PC-9 (cell line): ENCODE measurements around the gene PELI3. TPM values are rescaled to one million over a fixed set of nuclear protein-coding genes. Genes with fewer than 3 reads are reported as not detected.

ENCODE experiments used
- BruUV-seq: library from RNA; stranded (reverse); fragments of 400-500 nt; replicated peaks from 2 replicates; lab custom pipeline; 2021; lab: Mats Ljungman, UMichigan
- CTCF ChIA-PET: fragments of 300-600 bp; sonication (Branson Sonifier 250); formaldehyde crosslinking; loops from one replicate; lab custom pipeline; 2022; ENCODE audit warnings: antibody characterized with exemption; lab: Charles Lee
- POLR2A ChIA-PET: fragments of 300-600 bp; sonication (Branson Sonifier 250); formaldehyde crosslinking; loops from one replicate; lab custom pipeline; 2022; ENCODE audit warnings: antibody characterized with exemption; ENCODE audit not compliant: unreplicated experiment; lab: Charles Lee
- DNase-seq, 2 experiments: peaks; one replicate each; pipeline versions ENCODE4 v3.0.0 to v3.0.0-alpha.2; 2015 to 2022; ENCODE audit warnings: mixed read lengths in 1 of 2
- H2AFZ ChIP-seq: fragments of 200-600 bp; sonication (generic); 2 replicates; pipeline ENCODE4 v1.8.1; 2017; ENCODE audit warnings: antibody characterized with exemption
- H3F3A ChIP-seq: fragments of 200-600 bp; sonication (generic); 2 replicates; pipeline ENCODE4 v1.8.1; 2017; ENCODE audit warnings: antibody characterized with exemption, mild to moderate bottlenecking, low read depth; ENCODE audit not compliant: insufficient read depth
- H3K27ac ChIP-seq: fragments of 200-600 bp; sonication (generic); 2 replicates; pipeline ENCODE4 v1.6.1; 2016; ENCODE audit warnings: mixed run types
- H3K27me3 ChIP-seq: fragments of 200-600 bp; sonication (generic); 2 replicates; pipeline ENCODE4 v1.6.1; 2016; ENCODE audit warnings: low read depth, mixed run types; ENCODE audit not compliant: insufficient read depth
- H3K36me3 ChIP-seq: fragments of 200-600 bp; sonication (generic); 2 replicates; pipeline ENCODE4 v1.6.1; 2016; ENCODE audit warnings: low read depth, mixed run types
- H3K4me1 ChIP-seq: fragments of 200-600 bp; sonication (generic); replicated peaks from 2 replicates; pipeline ENCODE4 v1.6.1; 2016; ENCODE audit warnings: mixed run types; ENCODE audit not compliant: insufficient read depth
- H3K4me2 ChIP-seq: fragments of 200-600 bp; sonication (generic); 2 replicates; pipeline ENCODE4 v1.6.1; 2017; ENCODE audit warnings: mixed run types
- H3K4me3 ChIP-seq: fragments of 200-600 bp; sonication (generic); 2 replicates; pipeline ENCODE4 v1.6.1; 2016; ENCODE audit warnings: mixed run types
- H3K79me2 ChIP-seq: fragments of 200-600 bp; sonication (generic); 2 replicates; pipeline ENCODE4 v1.6.1; 2017; ENCODE audit warnings: low read depth, mixed run types
- H3K9me2 ChIP-seq: fragments of 200-600 bp; sonication (generic); 2 replicates; pipeline ENCODE4 v1.8.1; 2017; ENCODE audit warnings: mild to moderate bottlenecking; ENCODE audit not compliant: insufficient read depth
- H3K9me3 ChIP-seq: fragments of 200-600 bp; sonication (generic); 2 replicates; pipeline ENCODE4 v1.8.1; 2016; ENCODE audit warnings: low read depth; ENCODE audit not compliant: insufficient read depth
- H4K20me1 ChIP-seq: fragments of 200-600 bp; sonication (generic); 2 replicates; pipeline ENCODE4 v1.8.1; 2017; ENCODE audit not compliant: insufficient read depth
- EZH2 ChIP-seq: fragments of 200-600 bp; sonication (generic); IDR thresholded peaks from 2 replicates; pipeline ENCODE4 v1.8.0; 2017; ENCODE audit warnings: antibody characterized with exemption, low read depth
- intact Hi-C: fragments of 100-400 bp; cut with micrococcal nuclease; formaldehyde crosslinking; loops from one replicate; pipeline ENCODE4 v1.10.0; 2022; ENCODE audit not compliant: unreplicated experiment
- total RNA-seq: library from RNA; stranded (reverse); gene quantifications from 2 replicates; pipeline ENCODE4 v1.2.3, GENCODE V29; 2021
- TF ChIP-seq, protein P1 (sequence below): fragments of 200-600 bp; sonication (generic); conservative IDR thresholded peaks from 2 replicates; pipeline ENCODE4 v1.6.1; 2017; ENCODE audit warnings: mixed run types, antibody characterized with exemption, mild to moderate bottlenecking, moderate library complexity

PELI3 gene
- total RNA-seq, 1 experiment from 2014 or later = 14.0 TPM

DNA sequence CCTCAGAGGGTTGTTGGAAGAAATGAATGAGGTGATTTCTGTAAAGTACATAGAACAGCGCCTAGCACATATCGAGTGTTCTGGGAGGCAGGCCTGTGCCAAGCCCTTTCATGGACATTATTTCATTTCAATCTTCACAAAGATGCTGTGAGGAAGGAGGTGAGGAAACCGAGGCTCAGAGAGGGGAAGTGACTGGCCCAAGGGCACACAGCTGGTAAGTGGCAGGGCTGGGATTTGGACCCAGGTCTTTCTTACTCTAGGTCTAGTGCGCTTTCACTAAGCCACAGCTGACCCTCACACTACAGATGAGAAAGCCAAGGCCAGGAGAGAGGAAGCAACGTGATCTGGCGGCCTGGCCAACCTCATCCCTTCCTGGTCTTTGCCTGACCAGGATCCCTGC, 2.0 kb downstream of the PELI3 start:
- BruUV-seq = no TSS peak
- Histone ChIP-seq H3K36me3 (no peaks in the 10 kb centered on the region), H3K27ac (no peak overlapping the region), H3K9me2 (no peaks in the 10 kb centered on the region), H3K27me3 (no peaks in the 10 kb centered on the region), H3K4me3 (no peak overlapping the region), H4K20me1 (no peaks in the 10 kb centered on the region; the same call in 1 of the 2 replicates), H3K4me1 (peaks cover 10% of the 10 kb centered on the region), H2AFZ (no peak overlapping the region), H3K4me2 (no peak overlapping the region), H3F3A (peaks cover 14% of the 10 kb centered on the region; the same call in 1 of the 2 replicates), H3K9me3 (no peaks in the 10 kb centered on the region), H3K79me2 (no peaks in the 10 kb centered on the region)
- ChIA-PET POLR2A (interaction anchor here (0.6 to 0.7 kb wide), 4 partner anchors 18 to 976 kb away, joined by 3 to 8 read pairs (median 4); no protein-coding TSS in a partner anchor), CTCF (interaction anchor here (0.6 kb wide), 1 partner anchor 340 kb away, joined by 3 read pairs; no protein-coding TSS in a partner anchor)
- TF ChIP-seq, protein P1, sequence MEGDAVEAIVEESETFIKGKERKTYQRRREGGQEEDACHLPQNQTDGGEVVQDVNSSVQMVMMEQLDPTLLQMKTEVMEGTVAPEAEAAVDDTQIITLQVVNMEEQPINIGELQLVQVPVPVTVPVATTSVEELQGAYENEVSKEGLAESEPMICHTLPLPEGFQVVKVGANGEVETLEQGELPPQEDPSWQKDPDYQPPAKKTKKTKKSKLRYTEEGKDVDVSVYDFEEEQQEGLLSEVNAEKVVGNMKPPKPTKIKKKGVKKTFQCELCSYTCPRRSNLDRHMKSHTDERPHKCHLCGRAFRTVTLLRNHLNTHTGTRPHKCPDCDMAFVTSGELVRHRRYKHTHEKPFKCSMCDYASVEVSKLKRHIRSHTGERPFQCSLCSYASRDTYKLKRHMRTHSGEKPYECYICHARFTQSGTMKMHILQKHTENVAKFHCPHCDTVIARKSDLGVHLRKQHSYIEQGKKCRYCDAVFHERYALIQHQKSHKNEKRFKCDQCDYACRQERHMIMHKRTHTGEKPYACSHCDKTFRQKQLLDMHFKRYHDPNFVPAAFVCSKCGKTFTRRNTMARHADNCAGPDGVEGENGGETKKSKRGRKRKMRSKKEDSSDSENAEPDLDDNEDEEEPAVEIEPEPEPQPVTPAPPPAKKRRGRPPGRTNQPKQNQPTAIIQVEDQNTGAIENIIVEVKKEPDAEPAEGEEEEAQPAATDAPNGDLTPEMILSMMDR = no peak
- intact Hi-C loops = no loop called here
- no peak for DNase-seq

DNA sequence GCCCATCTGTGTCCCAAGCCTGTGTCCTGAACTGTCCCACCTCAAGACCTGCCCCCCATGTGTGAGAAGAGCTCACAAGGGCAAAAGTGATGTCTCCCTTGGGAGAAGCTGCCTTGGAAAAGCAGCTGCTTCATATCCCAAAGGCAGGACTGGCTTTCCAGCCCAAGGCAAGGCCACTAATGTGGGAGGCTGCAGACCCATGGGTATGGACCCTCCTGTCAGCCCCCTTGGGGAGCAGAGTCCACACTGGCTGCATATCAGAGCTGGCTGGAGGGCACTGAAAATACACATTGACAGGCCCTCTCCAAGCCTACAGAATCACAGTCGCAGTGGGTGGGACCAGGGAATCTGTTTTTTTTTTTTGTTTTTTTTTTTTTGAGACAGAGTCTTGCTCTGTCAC, 2.7 kb downstream of the PELI3 start:
- H3K36me3 ChIP-seq = no peaks in the 10 kb centered on the region
- no peaks in the 10 kb centered on the region for H3K79me2 ChIP-seq
- peaks cover 14% of the 10 kb centered on the region; the same call in 1 of the 2 replicates for H3F3A ChIP-seq
- no peaks in the 10 kb centered on the region for H3K9me3 ChIP-seq
- no peak overlapping the region for H3K4me3 ChIP-seq
- no peak for DNase-seq
- peaks cover 10% of the 10 kb centered on the region for H3K4me1 ChIP-seq
- no peak overlapping the region for H3K4me2 ChIP-seq
- intact Hi-C loops = no loop called here
- H2AFZ ChIP-seq = no peak overlapping the region
- no peaks in the 10 kb centered on the region for H3K9me2 ChIP-seq
- H3K27ac ChIP-seq = no peak overlapping the region
- POLR2A ChIA-PET = interaction anchor here (0.6 to 0.7 kb wide), 3 partner anchors 19 to 977 kb away, joined by 3 to 5 read pairs (median 4); no protein-coding TSS in a partner anchor
- BruUV-seq = no TSS peak
- CTCF ChIA-PET = no interaction called here
- H4K20me1 ChIP-seq = no peaks in the 10 kb centered on the region; the same call in 1 of the 2 replicates
- H3K27me3 ChIP-seq = no peaks in the 10 kb centered on the region
- no peak for TF ChIP-seq EZH2
- TF ChIP-seq, protein P1 = no peak

DNA sequence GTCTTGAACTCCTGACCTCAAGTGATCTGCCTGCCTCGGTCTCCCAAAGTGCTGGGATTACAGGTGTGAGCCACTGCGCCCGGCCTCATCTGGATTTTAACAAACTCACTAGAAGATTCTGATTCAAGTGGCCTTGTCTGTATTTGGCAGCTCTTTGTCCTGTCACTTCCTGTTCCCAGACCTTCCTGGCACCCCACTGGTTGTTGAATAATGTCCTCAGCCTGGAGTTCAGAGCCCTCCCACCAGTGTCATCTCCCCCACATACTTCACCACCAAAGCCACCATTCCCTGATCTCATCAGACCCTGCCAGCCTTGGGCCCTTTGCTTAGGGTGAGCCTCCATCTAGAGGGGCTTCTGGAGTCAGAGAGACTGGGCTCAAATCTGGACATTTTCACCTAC, 3.3 kb downstream of the PELI3 start:
- POLR2A ChIA-PET = no interaction called here
- TF ChIP-seq EZH2 = no peak
- TF ChIP-seq, protein P1 = no peak

More for the DNA sequence above, 3.3 kb downstream of the PELI3 start:
- Histone ChIP-seq H3K4me1 (peaks cover 10% of the 10 kb centered on the region), H3K9me3 (no peaks in the 10 kb centered on the region), H3F3A (peaks cover 14% of the 10 kb centered on the region; the same call in 1 of the 2 replicates), H3K27me3 (no peaks in the 10 kb centered on the region), H3K4me3 (no peak overlapping the region), H2AFZ (no peak overlapping the region), H4K20me1 (no peaks in the 10 kb centered on the region; the same call in 1 of the 2 replicates), H3K9me2 (no peaks in the 10 kb centered on the region), H3K79me2 (no peaks in the 10 kb centered on the region), H3K27ac (no peak overlapping the region), H3K4me2 (no peak overlapping the region), H3K36me3 (no peaks in the 10 kb centered on the region)
- intact Hi-C loops = no loop called here
- CTCF ChIA-PET = no interaction called here
- DNase-seq = no peak
- no TSS peak for BruUV-seq
